NCI-H345 (cell line): ENCODE data around the gene PHC1.
A peak's percentile ranks its signal among the peaks of the same experiment; 100 is the strongest.
"Not testable (repeated sequence)": the region's sequence is repeated elsewhere in the genome, so short reads cannot be mapped to it uniquely, and the experiment has no call there.

ENCODE experiments used
- DNase-seq: peaks from one replicate; lab custom pipeline; 2025; lab: John Stamatoyannopoulos, UW

The PHC1 gene

GRCh38 chr12:8914033-8914715, at the start of gene PHC1:
PHC1 (plus strand) TSS chr12:8914509; CDS start chr12:8917678, 3,169 bp downstream.
- DNase-seq = peak; percentile 89

GRCh38 chr12:8866429-8866828, 47.9 kb upstream of the PHC1 start:
- DNase-seq = no peak

- DNase-seq = no peak
Observed at GRCh38 chr12:8867009-8867408, 47.3 kb upstream of the PHC1 start.

GRCh38 chr12:8867786-8868185, 46.5 kb upstream of the PHC1 start:
- DNase-seq = no peak

GRCh38 chr12:8870586-8870985, 43.7 kb upstream of the PHC1 start:
- no peak for DNase-seq

- DNase-seq = no peak
Observed at GRCh38 chr12:8871068-8871467, 43.2 kb upstream of the PHC1 start.

- no peak for DNase-seq
Observed at GRCh38 chr12:8876887-8877286, 37.4 kb upstream of the PHC1 start.

- DNase-seq = no peak
Observed at GRCh38 chr12:8886502-8887284, 27.6 kb upstream of the PHC1 start.

GRCh38 chr12:8887285-8887715, 27.0 kb upstream of the PHC1 start:
- DNase-seq = no peak

- peak; percentile 43 for DNase-seq
Observed at GRCh38 chr12:8890313-8891085, 23.8 kb upstream of the PHC1 start.

- no peak for DNase-seq
Observed at GRCh38 chr12:8891976-8892375, 22.3 kb upstream of the PHC1 start.

GRCh38 chr12:8894378-8894777, 19.9 kb upstream of the PHC1 start:
- no peak for DNase-seq

GRCh38 chr12:8894986-8895385, 19.3 kb upstream of the PHC1 start:
- DNase-seq = no peak

- DNase-seq = no peak
Observed at GRCh38 chr12:8897081-8897480, 17.2 kb upstream of the PHC1 start.

GRCh38 chr12:8899830-8900229, 14.5 kb upstream of the PHC1 start:
- no peak for DNase-seq

- DNase-seq = not testable (repeated sequence)
Observed at GRCh38 chr12:8902703-8903102, 11.6 kb upstream of the PHC1 start.

- DNase-seq = no peak
Observed at GRCh38 chr12:8903646-8904045, 10.7 kb upstream of the PHC1 start.

- no peak for DNase-seq
Observed at GRCh38 chr12:8904665-8905064, 9.6 kb upstream of the PHC1 start.

- no peak for DNase-seq
Observed at GRCh38 chr12:8905546-8905945, 8.8 kb upstream of the PHC1 start.

GRCh38 chr12:8906266-8907180, 7.8 kb upstream of the PHC1 start:
- DNase-seq = no peak

- DNase-seq = no peak
Observed at GRCh38 chr12:8907513-8907912, 6.8 kb upstream of the PHC1 start.

GRCh38 chr12:8909752-8910151, 4.6 kb upstream of the PHC1 start:
- DNase-seq = no peak
